ENCODE results near the gene TECPR2.
"Not testable (repeated sequence)": the region's sequence is repeated elsewhere in the genome, so short reads cannot be mapped to it uniquely, and the experiment has no call there.

Gene TECPR2

GRCh38 chr14:102537981-102538601, 175.3 kb downstream of the TECPR2 start:
- H3K4me3 ChIP-seq (ENCODE audit: low read depth, low read length): no peak overlapping the region
- no peak for TF ChIP-seq CTCF (IDR thresholded peaks at IDR 0.05; ENCODE audit: low read depth, low read length, missing control alignments)
- no peak for DNase-seq (ENCODE audit: low read depth)

- TF ChIP-seq CTCF (IDR thresholded peaks at IDR 0.05; ENCODE audit: low read depth, low read length, missing control alignments): no peak
- no peak overlapping the region for H3K4me3 ChIP-seq (ENCODE audit: low read depth, low read length)
- no peak for DNase-seq (ENCODE audit: low read depth)
Observed at GRCh38 chr14:102538602-102539543, 176.1 kb downstream of the TECPR2 start.

GRCh38 chr14:102539544-102540314, 177.0 kb downstream of the TECPR2 start:
- TF ChIP-seq CTCF (IDR thresholded peaks at IDR 0.05; ENCODE audit: low read depth, low read length, missing control alignments): no peak
- no peak overlapping the region for H3K4me3 ChIP-seq (ENCODE audit: low read depth, low read length)
- DNase-seq (ENCODE audit: low read depth): no peak

GRCh38 chr14:102540315-102541028, 177.7 kb downstream of the TECPR2 start:
- no peak overlapping the region for H3K4me3 ChIP-seq (ENCODE audit: low read depth, low read length)
- DNase-seq (ENCODE audit: low read depth): no peak
- TF ChIP-seq CTCF (IDR thresholded peaks at IDR 0.05; ENCODE audit: low read depth, low read length, missing control alignments): no peak

GRCh38 chr14:102541029-102541491, 178.3 kb downstream of the TECPR2 start:
- H3K4me3 ChIP-seq (ENCODE audit: low read depth, low read length): not testable (repeated sequence)

GRCh38 chr14:102541771-102542170, 179.0 kb downstream of the TECPR2 start:
- TF ChIP-seq CTCF (IDR thresholded peaks at IDR 0.05; ENCODE audit: low read depth, low read length, missing control alignments): no peak
- no peak for DNase-seq (ENCODE audit: low read depth)
- H3K4me3 ChIP-seq (ENCODE audit: low read depth, low read length): no peak overlapping the region

More at GRCh38 chr14:102541029-102541491, 178.3 kb downstream of the TECPR2 start:
- not testable (repeated sequence) for DNase-seq (ENCODE audit: low read depth)

All from GM12864 (cell line).